HepG2 (cell line): ENCODE data around the gene SAMD4B. TPM values are rescaled to one million over a fixed set of nuclear protein-coding genes. Genes with fewer than 3 reads are reported as not detected.
A peak's percentile ranks its signal among the peaks of the same experiment; 100 is the strongest.

ENCODE experiments used
- BCL6 ChIP-seq: IDR thresholded peaks from 2 replicates; pipeline ENCODE4 v1.6.1; 2016; ENCODE audit warnings: missing genetic modification reagents, missing compliant biosample characterization
- DPF2 ChIP-seq: sonication (generic); formaldehyde crosslinking; IDR thresholded peaks from 2 replicates; pipeline ENCODE4 v1.4.0; 2020; ENCODE audit warnings: mild to moderate bottlenecking, low read depth, missing genetic modification reagents, borderline replicate concordance
- ESRRA ChIP-seq: sonication (generic); formaldehyde crosslinking; IDR thresholded peaks from 2 replicates; pipeline ENCODE4 v1.5.1; 2020; ENCODE audit warnings: mild to moderate bottlenecking, low read depth, missing genetic modification reagents
- HNF1A ChIP-seq, 2 experiments: sonication (generic) in 1 of 2; formaldehyde crosslinking in 1 of 2; IDR thresholded peaks; 2 replicates each; pipeline versions ENCODE4 v1.4.0 to v1.6.1; 2016 to 2020; ENCODE audit warnings: borderline replicate concordance in 1 of 2, low read depth in 1 of 2, mild to moderate bottlenecking in 1 of 2, missing genetic modification reagents in 1 of 2
- MED1 ChIP-seq: sonication (generic); formaldehyde crosslinking; IDR thresholded peaks from 2 replicates; pipeline ENCODE4 v1.4.0; 2020; ENCODE audit warnings: missing genetic modification reagents
- RBM22 ChIP-seq: fragments of 200-400 bp; formaldehyde crosslinking; optimal IDR thresholded peaks from 2 replicates; pipeline ENCODE3; 2017; ENCODE audit warnings: mild to moderate bottlenecking, low read length, moderate library complexity
- RXRB ChIP-seq: IDR thresholded peaks from 2 replicates; pipeline ENCODE4 v1.6.1; 2016; ENCODE audit warnings: borderline replicate concordance, missing genetic modification reagents, missing compliant biosample characterization
- U2AF1 ChIP-seq: fragments of 200-400 bp; formaldehyde crosslinking; optimal IDR thresholded peaks from 2 replicates; pipeline ENCODE3; 2017; ENCODE audit warnings: mild to moderate bottlenecking, low read depth, low read length
- ZC3H4 ChIP-seq: sonication (generic); formaldehyde crosslinking; IDR thresholded peaks from 2 replicates; pipeline ENCODE4 v1.4.0; 2020; ENCODE audit warnings: missing genetic modification reagents, borderline replicate concordance
- ZFAT ChIP-seq: sonication (generic); formaldehyde crosslinking; conservative IDR thresholded peaks from 2 replicates; pipeline ENCODE4 v1.8.1; 2023; ENCODE audit warnings: missing genetic modification reagents, inconsistent platforms
- ZFP62 ChIP-seq: sonication (generic); formaldehyde crosslinking; IDR thresholded peaks from 2 replicates; pipeline ENCODE4 v1.4.0; 2020; ENCODE audit warnings: missing genetic modification reagents
- ZNF34 ChIP-seq: sonication (generic); formaldehyde crosslinking; IDR thresholded peaks from 2 replicates; pipeline ENCODE4 v1.4.0; 2020; ENCODE audit warnings: mild to moderate bottlenecking, missing genetic modification reagents, borderline replicate concordance
- ZNF503 ChIP-seq: sonication (generic); formaldehyde crosslinking; IDR thresholded peaks from 2 replicates; pipeline ENCODE4 v1.4.0; 2020; ENCODE audit warnings: missing genetic modification reagents
- ZNF674 ChIP-seq: sonication (generic); formaldehyde crosslinking; IDR thresholded peaks from 2 replicates; pipeline ENCODE4 v1.5.0; 2020; ENCODE audit warnings: low read depth, mild to moderate bottlenecking, missing genetic modification reagents
- ZNF878 ChIP-seq: sonication (generic); formaldehyde crosslinking; IDR thresholded peaks from 2 replicates; pipeline ENCODE4 v1.8.1; 2023; ENCODE audit warnings: mild to moderate bottlenecking, missing genetic modification reagents, moderate library complexity
- ZSCAN21 ChIP-seq: sonication (generic); formaldehyde crosslinking; IDR thresholded peaks from 2 replicates; pipeline ENCODE4 v1.8.0; 2022; ENCODE audit warnings: mild to moderate bottlenecking, missing genetic modification reagents, moderate library complexity, borderline replicate concordance
- polyA plus RNA-seq, 8 experiments: library from polyadenylated mRNA; depleted of rRNA in 3 of 8; stranded (reverse) in 7 of 8; unstranded in 1 of 8; fragments of >200 nt; fragmentation: Illumina TruSeq in 4 of 8; extraction: Trizol in 4 of 8; gene quantifications; 2 replicates each; pipeline versions ENCODE4 v1.2.1 to v1.2.3, GENCODE V29; 2011 to 2016; ENCODE audit warnings: low read depth in 4 of 8, missing spikeins in 1 of 8, mixed read lengths in 1 of 8; ENCODE audit not compliant: insufficient read depth in 1 of 8
- total RNA-seq, 5 experiments: library from RNA; depleted of rRNA; stranded (reverse); fragments of >200 nt; fragmentation: Illumina TruSeq; extraction: Trizol; gene quantifications; 2 replicates each; pipeline ENCODE4 v1.2.3, GENCODE V29; 2016; ENCODE audit warnings: low read depth in 1 of 5
- TF ChIP-seq, protein P1 (sequence below): sonication (generic); formaldehyde crosslinking; conservative IDR thresholded peaks from 2 replicates; pipeline ENCODE4 v1.4.0; 2020; ENCODE audit warnings: missing genetic modification reagents
- TF ChIP-seq, protein P2 (sequence below): sonication (generic); formaldehyde crosslinking; IDR thresholded peaks from 2 replicates; pipeline ENCODE4 v1.5.1; 2020; ENCODE audit warnings: missing genetic modification reagents, mild to moderate bottlenecking, borderline replicate concordance

The SAMD4B gene
- total and polyA plus RNA-seq, 2 of the 13 experiments (the other 11 are each of a cell fraction or from before 2014, with no cell fraction given): 26.0 to 31.8 TPM

DNA sequence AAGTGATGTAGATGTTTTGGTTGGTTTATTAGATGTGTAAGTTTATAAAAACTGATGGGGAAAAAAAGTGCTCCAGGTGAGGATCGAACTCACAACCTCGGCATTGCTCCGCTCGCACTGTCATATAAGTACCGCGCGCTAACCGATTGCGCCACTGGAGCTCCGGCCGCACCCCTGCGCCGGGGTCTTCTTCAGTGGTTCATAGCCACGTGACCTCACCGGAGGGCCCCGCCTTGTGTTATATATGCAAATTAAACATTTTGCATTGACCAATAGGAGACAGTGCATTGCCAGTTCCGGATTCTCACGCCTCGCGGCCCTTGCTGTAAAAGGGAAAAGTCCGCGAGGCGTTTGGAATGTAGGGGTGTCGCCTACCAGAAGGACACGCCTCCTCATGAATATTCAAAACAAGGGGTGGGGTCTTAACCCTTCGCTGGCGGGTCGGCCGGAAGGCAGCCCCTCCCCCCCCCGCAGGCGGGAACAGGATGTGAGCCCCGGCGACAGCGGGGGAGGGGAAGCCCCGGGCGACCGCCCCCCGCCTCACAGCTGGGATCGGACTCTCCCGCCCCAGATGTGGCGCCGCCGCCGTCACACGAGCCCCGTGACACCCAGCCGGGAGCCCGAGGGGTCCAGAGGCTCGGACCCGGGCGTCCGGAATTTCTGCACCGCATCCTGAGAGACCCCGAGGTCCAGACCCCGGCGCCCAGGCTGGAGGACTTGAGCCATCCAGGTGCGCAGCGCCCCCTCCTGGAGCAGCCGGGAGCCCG is 70.1 kb downstream of the SAMD4B start, which contains the start of gene PLEKHG2 (continued):
- TF ChIP-seq, protein P1, sequence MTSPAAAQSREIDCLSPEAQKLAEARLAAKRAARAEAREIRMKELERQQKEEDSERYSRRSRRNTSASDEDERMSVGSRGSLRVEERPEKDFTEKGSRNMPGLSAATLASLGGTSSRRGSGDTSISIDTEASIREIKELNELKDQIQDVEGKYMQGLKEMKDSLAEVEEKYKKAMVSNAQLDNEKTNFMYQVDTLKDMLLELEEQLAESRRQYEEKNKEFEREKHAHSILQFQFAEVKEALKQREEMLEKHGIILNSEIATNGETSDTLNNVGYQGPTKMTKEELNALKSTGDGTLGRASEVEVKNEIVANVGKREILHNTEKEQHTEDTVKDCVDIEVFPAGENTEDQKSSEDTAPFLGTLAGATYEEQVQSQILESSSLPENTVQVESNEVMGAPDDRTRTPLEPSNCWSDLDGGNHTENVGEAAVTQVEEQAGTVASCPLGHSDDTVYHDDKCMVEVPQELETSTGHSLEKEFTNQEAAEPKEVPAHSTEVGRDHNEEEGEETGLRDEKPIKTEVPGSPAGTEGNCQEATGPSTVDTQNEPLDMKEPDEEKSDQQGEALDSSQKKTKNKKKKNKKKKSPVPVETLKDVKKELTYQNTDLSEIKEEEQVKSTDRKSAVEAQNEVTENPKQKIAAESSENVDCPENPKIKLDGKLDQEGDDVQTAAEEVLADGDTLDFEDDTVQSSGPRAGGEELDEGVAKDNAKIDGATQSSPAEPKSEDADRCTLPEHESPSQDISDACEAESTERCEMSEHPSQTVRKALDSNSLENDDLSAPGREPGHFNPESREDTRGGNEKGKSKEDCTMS (CRISPR knock-in tag): no peak
- TF ChIP-seq, protein P2, sequence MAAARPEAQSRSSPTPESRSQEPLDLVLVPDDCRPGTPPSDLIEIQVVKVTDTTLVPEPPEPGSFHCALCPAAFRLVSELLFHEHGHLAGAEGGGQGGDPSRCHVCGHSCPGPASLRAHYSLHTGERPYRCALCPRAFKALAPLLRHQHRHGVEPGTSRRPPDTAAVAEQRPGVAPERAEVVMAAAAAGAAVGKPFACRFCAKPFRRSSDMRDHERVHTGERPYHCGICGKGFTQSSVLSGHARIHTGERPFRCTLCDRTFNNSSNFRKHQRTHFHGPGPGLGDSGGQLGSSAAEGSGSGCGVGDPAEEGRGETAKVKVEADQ (CRISPR knock-in tag): peak; percentile 44; the same call in 1 of the 2 replicates
- TF ChIP-seq ZNF503 (CRISPR knock-in tag): no peak
- TF ChIP-seq RBM22: no peak
- TF ChIP-seq ZNF878 (CRISPR knock-in tag): peak; percentile 28; the same call in 1 of the 2 replicates
- peak; percentile 56 for TF ChIP-seq MED1
- no peak for TF ChIP-seq ESRRA (CRISPR knock-in tag)
- TF ChIP-seq U2AF1: peak; percentile 84
- TF ChIP-seq ZNF34 (CRISPR knock-in tag): no peak; the same call in 1 of the 2 replicates
- TF ChIP-seq BCL6 (CRISPR knock-in tag): no peak
- no peak; the same call in 1 of the 2 replicates for TF ChIP-seq ZSCAN21 (CRISPR knock-in tag)
- no peak for TF ChIP-seq ZC3H4 (CRISPR knock-in tag)
- TF ChIP-seq RXRB (CRISPR knock-in tag): peak; percentile 66
- no peak for TF ChIP-seq ZFAT (CRISPR knock-in tag)
- TF ChIP-seq ZNF674: no peak
- 0 out of 2 replicates have a peak, but pooled peaks have one; percentile 36 for TF ChIP-seq HNF1A (IDR thresholded peaks at IDR 0.05; ENCODE audit: low read depth)
- peak; percentile 69; the same call in 1 of the 2 replicates for TF ChIP-seq HNF1A (CRISPR knock-in tag; IDR thresholded peaks at IDR 0.05; ENCODE audit: borderline replicate concordance)
- no peak for TF ChIP-seq ZFP62 (CRISPR knock-in tag)
- TF ChIP-seq DPF2: no peak
